GM10266 (cell line): ENCODE results near the gene LHFPL4.
"Not testable (repeated sequence)": the region's sequence is repeated elsewhere in the genome, so short reads cannot be mapped to it uniquely, and the experiment has no call there.

Source experiments
- DNase-seq: peaks from one replicate; pipeline ENCODE4 v3.0.0; 2012; ENCODE audit errors: extremely low spot score
- TF ChIP-seq, protein P1 (sequence below): IDR thresholded peaks from 2 replicates; pipeline ENCODE4 v1.5.1; 2012; ENCODE audit warnings: mild to moderate bottlenecking, low read depth; ENCODE audit not compliant: control insufficient read depth, insufficient read depth; ENCODE audit errors: missing control alignments

LHFPL4 gene

DNA sequence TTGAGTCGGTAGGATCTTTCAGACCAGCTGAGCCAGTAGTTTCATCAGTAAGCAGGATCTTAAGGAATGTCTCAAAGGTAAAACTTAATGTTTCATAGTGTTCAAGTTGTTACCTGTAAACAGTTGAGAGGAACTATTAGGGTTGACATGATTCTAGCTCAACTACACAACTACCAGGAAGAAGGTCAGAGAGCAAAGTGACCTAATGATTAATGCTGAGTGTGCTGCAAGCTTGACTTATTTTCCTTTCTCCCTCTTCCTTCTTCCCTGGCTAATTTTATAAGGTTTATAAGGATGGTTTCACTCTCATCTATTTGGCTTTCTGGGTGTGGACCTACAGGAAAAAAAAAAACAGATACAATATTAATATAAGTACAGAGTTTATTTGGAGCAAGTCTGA lies 30.2 kb upstream of the LHFPL4 start:
- DNase-seq = no peak
- TF ChIP-seq, protein P1, sequence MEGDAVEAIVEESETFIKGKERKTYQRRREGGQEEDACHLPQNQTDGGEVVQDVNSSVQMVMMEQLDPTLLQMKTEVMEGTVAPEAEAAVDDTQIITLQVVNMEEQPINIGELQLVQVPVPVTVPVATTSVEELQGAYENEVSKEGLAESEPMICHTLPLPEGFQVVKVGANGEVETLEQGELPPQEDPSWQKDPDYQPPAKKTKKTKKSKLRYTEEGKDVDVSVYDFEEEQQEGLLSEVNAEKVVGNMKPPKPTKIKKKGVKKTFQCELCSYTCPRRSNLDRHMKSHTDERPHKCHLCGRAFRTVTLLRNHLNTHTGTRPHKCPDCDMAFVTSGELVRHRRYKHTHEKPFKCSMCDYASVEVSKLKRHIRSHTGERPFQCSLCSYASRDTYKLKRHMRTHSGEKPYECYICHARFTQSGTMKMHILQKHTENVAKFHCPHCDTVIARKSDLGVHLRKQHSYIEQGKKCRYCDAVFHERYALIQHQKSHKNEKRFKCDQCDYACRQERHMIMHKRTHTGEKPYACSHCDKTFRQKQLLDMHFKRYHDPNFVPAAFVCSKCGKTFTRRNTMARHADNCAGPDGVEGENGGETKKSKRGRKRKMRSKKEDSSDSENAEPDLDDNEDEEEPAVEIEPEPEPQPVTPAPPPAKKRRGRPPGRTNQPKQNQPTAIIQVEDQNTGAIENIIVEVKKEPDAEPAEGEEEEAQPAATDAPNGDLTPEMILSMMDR = no peak

DNA sequence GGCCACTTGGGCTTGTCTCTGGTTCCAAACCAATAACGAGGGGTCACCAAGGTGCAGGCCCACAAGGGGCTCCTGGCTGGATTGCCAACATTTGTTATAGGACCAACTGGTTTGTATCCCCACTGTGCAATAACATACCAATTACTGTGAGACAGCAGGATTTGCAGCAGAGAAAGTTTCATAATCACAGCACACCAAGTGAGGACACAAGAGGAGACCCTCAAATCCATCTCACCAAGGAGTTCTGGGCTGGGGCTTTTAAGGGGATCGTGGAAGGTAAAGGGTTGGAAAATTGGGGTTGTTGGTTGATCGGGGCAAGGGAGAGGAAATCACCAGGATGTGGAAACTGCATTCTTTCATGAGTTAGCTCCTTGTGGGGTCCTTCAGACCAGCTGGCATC lies 29.7 kb upstream of the LHFPL4 start:
- TF ChIP-seq, protein P1 = no peak
- DNase-seq = no peak

DNA sequence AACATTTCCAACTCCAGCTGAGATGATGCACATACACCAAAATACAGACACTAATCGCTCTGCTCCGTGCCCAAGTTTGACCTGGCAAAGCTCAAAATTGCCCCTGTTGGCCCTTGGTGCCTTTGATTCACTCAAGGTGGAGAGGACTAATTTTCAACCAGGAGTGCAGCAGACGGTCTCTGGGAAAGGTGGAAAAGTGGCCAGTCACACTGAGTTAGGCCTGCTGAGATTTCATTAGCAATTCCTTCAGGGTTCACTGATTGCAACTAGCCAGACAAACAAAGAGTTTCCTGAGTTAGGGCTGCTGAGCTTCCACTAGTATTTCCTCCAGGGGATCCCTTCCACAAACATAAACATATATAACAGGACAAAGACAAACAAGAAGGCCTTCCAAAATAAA lies 28.7 kb upstream of the LHFPL4 start:
- TF ChIP-seq, protein P1 = no peak
- DNase-seq = no peak

DNA sequence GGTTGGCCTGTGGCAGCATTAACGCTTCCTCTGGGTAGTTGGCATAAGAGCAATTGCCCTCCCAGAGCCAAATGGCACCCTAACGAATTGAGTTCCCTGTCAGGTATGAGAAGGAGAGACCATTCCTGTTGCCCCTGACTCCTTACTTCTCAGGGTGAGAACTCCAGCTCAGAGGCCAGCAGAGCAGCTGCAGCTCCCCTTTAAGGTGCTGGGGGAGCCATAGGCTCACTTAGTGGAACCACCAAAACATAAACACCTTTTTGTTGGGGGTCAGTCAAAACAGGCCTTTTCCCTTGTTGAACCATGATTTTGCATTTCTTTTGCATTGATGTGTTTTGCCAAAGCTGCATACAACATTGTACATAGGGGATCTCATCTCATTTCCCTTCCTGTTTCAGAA lies 28.1 kb upstream of the LHFPL4 start:
- no peak for DNase-seq
- TF ChIP-seq, protein P1 = no peak

DNA sequence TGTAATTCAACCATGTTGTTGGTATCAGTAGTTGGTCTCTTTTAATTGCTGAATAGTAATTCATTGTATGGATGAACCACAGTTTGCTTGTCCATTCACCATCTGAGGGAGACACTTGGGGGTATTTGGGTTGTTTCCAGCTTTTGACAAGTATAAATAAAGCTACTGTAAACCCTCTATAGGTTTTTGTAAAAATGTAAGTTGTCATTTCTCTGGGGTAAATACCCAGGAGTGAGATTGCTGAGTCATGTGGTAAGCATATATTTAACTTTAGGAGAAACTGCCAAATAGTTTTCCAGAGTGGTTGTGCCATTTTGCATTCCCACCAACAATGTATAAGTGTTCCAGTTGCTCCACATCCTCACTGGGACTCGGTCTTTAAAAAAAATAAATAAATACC lies 15.4 kb upstream of the LHFPL4 start:
- no peak for DNase-seq
- TF ChIP-seq, protein P1 = no peak

DNA sequence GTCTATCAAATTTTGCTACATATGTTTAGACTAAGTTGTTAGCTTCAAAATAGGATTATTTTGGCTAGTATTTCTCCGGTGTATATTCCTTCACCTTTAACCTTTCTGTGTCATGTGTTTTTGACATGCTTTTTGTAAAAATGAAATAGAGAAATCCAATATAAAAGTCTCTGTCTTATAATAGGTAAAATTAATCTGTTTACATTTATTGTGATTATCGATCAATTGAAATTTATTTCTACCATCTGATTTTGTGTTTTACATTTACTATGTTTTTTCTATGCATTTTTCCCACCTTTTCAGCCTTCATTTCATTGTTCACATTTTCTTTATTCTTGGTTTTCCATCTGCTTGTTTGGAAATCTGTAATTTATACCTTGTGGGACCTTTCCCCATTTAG lies 11.7 kb upstream of the LHFPL4 start:
- DNase-seq = no peak
- TF ChIP-seq, protein P1 = no peak

DNA sequence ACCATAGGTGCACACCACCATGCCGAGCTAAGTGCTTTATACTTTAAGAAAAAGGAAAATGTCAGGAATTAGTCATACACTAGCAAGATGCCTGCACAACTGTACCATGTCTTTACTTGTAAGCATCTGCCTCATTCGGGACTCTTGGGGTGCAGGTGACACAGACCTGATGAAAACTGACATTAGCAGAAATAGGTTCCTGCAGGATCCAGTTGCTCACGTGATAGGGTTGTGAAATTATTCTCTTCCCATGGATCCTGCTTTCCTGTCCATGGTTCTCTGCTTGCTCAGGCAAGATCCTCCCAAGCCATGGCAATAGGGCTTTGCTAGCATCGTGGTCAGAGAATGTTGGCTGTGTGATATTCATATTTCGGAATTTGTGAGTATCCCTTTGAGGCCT lies 10.2 kb upstream of the LHFPL4 start:
- no peak for DNase-seq
- TF ChIP-seq, protein P1 = no peak

DNA sequence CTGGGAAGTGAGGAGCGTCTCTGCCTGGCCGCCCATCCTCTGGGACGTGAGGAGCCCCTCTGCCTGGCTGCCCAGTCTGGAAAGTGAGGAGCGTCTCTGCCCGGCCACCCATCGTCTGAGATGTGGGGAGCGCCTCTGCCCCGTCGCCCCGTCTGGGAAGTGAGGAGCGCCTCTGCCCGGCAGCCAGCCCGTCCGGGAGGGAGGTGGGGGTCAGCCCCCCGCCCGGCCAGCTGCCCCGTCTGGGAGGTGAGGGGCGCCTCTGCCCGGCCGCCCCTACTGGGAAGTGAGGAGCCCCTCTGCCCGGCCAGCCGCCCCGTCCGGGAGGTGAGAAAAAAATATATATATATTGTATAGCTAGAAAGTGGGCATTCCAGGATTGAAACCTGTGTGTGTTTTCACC lies 6.4 kb upstream of the LHFPL4 start:
- not testable (repeated sequence) for DNase-seq
